Vagina (tissue), 2 donors: Measurements from ENCODE around the gene IFNG-AS1.

Experiments used
- CTCF ChIP-seq, 3 experiments: fragments of 450-650 bp in 2 of 3; fragments of 200-600 bp in 1 of 3; sonication (generic) in 1 of 3; IDR thresholded peaks; one replicate each; pipeline ENCODE4 v1.5.1; 2017 to 2019; ENCODE audit warnings: antibody characterized with exemption in 3 of 3, mild to moderate bottlenecking in 2 of 3, moderate library complexity in 2 of 3
- POLR2A ChIP-seq, 2 donors: fragments of 450-650 bp; IDR thresholded peaks; one replicate each; pipeline ENCODE4 v1.6.1; 2017; ENCODE audit warnings: antibody characterized with exemption in 2 of 2, mild to moderate bottlenecking in 2 of 2, moderate library complexity in 2 of 2
- POLR2AphosphoS5 ChIP-seq, 2 donors: sonication (generic); formaldehyde crosslinking; IDR thresholded peaks; one replicate each; pipeline ENCODE4 v1.9.0; 2017; ENCODE audit warnings: antibody characterized with exemption in 2 of 2, mild to moderate bottlenecking in 2 of 2, low read depth in 1 of 2; ENCODE audit not compliant: insufficient read depth in 1 of 2

GRCh38 chr12:67968321-67968720 is 20.9 kb upstream of the IFNG-AS1 start:
- no peak for TF ChIP-seq POLR2AphosphoS5 (IDR thresholded peaks at IDR 0.05; ENCODE audit: insufficient read depth in 1 of 2, low read depth in 1 of 2)
- TF ChIP-seq POLR2A (IDR thresholded peaks at IDR 0.05) = no peak
- no peak for TF ChIP-seq CTCF (IDR thresholded peaks at IDR 0.05)
